Measurements from ENCODE around the gene PNPO.

The PNPO gene

DNA sequence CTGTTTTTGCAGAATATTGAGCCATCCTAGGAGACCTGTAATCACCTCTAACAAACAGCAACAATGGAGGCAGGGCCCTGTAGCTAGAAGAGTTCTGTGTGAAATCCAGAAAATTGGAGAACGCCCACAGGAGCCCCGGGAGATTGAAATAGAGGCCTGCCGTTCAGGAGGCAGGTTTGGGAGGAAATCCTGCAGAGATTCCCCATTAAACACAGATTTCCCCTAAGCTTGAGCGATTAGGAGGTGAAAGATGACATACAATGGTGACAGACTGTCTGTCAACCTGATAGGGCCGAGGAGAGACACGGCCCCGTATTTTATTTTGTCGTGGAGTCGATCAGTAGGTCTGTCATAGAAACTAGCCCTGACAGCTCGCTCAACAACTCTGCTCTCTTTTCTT lies 47.8 kb downstream of the PNPO start:
- no peak for DNase-seq (ENCODE audit: low read depth)
- no peak for TF ChIP-seq CTCF (IDR thresholded peaks at IDR 0.05; ENCODE audit: control insufficient read depth, insufficient read depth, low read depth, low read length, missing control alignments)

DNA sequence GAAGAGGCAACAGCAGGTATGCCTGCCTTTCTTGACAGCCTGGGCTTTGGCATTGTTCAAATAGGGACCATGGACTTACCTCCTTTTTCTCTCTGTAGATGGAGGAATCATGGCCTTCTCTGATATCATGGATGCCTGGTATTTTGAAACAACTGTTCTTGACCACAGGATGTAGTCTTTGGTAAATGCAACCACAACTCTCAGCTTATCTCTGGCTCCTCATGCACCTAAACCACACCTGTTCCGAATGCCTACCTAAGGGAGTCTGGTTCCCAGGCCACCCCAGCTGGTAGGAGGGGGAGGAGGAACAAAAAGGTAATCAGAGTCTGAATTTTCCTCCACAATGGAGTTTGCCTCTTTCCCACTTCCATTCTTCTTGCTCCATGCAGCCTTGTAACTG lies 48.3 kb downstream of the PNPO start:
- no peak for TF ChIP-seq CTCF (IDR thresholded peaks at IDR 0.05; ENCODE audit: control insufficient read depth, insufficient read depth, low read depth, low read length, missing control alignments)
- no peak for DNase-seq (ENCODE audit: low read depth)
- H3K4me3 ChIP-seq (ENCODE audit: control insufficient read depth, low read depth, low read length) = no peak overlapping the region

More for the DNA sequence above, 47.8 kb downstream of the PNPO start:
- no peak overlapping the region for H3K4me3 ChIP-seq (ENCODE audit: control insufficient read depth, low read depth, low read length)

GRCh38 chr17:47990962-47991731 lies 49.8 kb downstream of the PNPO start:
- no peak for DNase-seq (ENCODE audit: low read depth)
- H3K4me3 ChIP-seq (ENCODE audit: control insufficient read depth, low read depth, low read length) = no peak overlapping the region

GRCh38 chr17:47992216-47992615 lies 50.8 kb downstream of the PNPO start:
- H3K4me3 ChIP-seq (ENCODE audit: control insufficient read depth, low read depth, low read length) = no peak overlapping the region
- no peak for DNase-seq (ENCODE audit: low read depth)
- no peak for TF ChIP-seq CTCF (IDR thresholded peaks at IDR 0.05; ENCODE audit: control insufficient read depth, insufficient read depth, low read depth, low read length, missing control alignments)

More at GRCh38 chr17:47990962-47991731, 49.8 kb downstream of the PNPO start:
- TF ChIP-seq CTCF (IDR thresholded peaks at IDR 0.05; ENCODE audit: control insufficient read depth, insufficient read depth, low read depth, low read length, missing control alignments) = no peak

- TF ChIP-seq CTCF (IDR thresholded peaks at IDR 0.05; ENCODE audit: control insufficient read depth, insufficient read depth, low read depth, low read length, missing control alignments) = no peak
- no peak overlapping the region for H3K4me3 ChIP-seq (ENCODE audit: control insufficient read depth, low read depth, low read length)
Observed at GRCh38 chr17:47993031-47993564, 51.7 kb downstream of the PNPO start.

DNA sequence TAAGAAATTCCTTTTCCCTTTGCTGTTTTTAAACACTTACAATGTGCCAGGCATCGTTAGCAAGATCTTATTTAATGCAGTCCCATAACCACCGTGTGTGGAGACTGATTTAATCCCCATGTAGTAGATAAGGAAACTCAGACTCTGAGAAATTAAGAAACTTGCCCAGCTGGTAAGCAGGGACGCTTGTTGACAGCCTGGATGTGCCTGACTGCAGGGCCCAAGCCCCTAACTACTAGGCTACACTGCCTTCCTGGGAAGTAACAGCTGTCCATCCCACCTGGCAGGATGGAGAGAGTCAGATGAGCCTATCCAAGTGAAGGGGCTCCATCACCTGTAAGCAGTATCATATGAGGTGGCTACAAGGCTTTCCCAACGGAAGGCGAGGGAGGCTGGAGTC lies 52.6 kb downstream of the PNPO start:
- no peak overlapping the region for H3K4me3 ChIP-seq (ENCODE audit: control insufficient read depth, low read depth, low read length)
- TF ChIP-seq CTCF (IDR thresholded peaks at IDR 0.05; ENCODE audit: control insufficient read depth, insufficient read depth, low read depth, low read length, missing control alignments) = no peak
- no peak for DNase-seq (ENCODE audit: low read depth)

More at GRCh38 chr17:47993031-47993564, 51.7 kb downstream of the PNPO start:
- DNase-seq (ENCODE audit: low read depth) = no peak

Measured in AG09309 (cell line).